Omental fat pad (tissue), 4 donors: ENCODE data around the gene U2AF1L4. TPM values are rescaled to one million over a fixed set of nuclear protein-coding genes. Genes with fewer than 3 reads are reported as not detected.

Experiments
- ATAC-seq: fragments of 150-250 bp; one replicate; pipeline ENCODE4 v1.9.1; 2016; ENCODE audit warnings: mild to moderate bottlenecking, moderate library complexity; ENCODE audit not compliant: low FRiP score
- DNase-seq: peaks from one replicate; pipeline ENCODE4 v3.0.0-alpha.2; 2019; ENCODE audit warnings: low spot score
- CTCF ChIP-seq, 3 donors: fragments of 450-650 bp; IDR thresholded peaks; one replicate each; pipeline ENCODE4 v1.5.1; 2016 to 2017; ENCODE audit warnings: antibody characterized with exemption in 3 of 3, mild to moderate bottlenecking in 3 of 3, moderate library complexity in 2 of 3
- total RNA-seq, 4 donors: library from RNA; depleted of rRNA; stranded (reverse); fragments of >200 nt; gene quantifications; one replicate each; pipeline ENCODE4 v1.1.0, GENCODE V29; 2016

U2AF1L4 gene
- total RNA-seq, 4 donors from 2014 or later, result 18.4 to 23.8 (median 22.9) TPM

- no peak for DNase-seq
- no peak for ATAC-seq
- no peak for TF ChIP-seq CTCF (IDR thresholded peaks at IDR 0.05)
These were observed 45.0 kb upstream of the U2AF1L4 start for GRCh38 chr19:35789978-35790944.

DNA sequence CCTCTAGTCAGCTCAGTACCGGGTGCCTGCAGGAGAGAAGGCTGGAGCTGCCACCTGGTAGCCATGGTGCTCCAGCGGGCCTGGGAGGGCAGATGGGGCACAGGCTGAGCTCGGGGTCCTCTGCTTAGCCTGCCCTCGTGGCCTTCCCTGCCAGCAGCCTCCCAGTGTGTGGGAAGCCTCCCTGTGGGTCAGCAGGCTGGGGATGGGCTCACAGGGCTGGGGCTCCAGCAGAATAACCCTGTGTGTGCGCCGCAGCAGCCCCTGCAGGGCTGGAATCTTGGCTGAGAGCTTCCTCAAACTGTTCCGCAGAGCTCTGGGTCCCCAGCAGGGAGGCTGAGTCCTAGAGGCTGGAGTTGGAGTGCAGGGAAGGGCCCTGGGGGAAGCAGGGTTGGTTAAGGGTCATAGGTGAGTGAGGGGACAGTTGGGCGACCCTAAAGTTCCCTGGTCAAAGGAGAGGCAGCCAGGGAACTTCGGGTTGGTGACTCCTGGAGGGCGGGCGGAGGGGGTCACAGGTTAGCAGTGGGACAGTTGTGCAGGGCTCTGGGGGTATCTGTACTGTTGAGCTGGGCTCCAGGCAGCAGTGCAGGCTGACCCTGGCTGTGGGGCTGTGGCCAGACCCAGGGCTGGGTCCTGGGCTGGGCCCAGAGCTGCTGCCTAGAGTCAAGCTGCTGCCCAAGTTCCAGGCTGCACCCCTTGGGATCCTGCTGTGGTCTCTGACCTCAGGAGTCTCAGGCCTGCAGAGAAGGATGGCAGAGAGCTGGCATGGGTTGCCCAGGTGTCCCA lies 44.2 kb upstream of the U2AF1L4 start:
- DNase-seq (no peak), ATAC-seq (no peak)
- no peak for TF ChIP-seq CTCF (IDR thresholded peaks at IDR 0.05)

- DNase-seq (no peak), ATAC-seq (no peak)
- TF ChIP-seq CTCF (IDR thresholded peaks at IDR 0.05), result no peak
These were observed 43.2 kb upstream of the U2AF1L4 start for GRCh38 chr19:35788205-35788960.

DNA sequence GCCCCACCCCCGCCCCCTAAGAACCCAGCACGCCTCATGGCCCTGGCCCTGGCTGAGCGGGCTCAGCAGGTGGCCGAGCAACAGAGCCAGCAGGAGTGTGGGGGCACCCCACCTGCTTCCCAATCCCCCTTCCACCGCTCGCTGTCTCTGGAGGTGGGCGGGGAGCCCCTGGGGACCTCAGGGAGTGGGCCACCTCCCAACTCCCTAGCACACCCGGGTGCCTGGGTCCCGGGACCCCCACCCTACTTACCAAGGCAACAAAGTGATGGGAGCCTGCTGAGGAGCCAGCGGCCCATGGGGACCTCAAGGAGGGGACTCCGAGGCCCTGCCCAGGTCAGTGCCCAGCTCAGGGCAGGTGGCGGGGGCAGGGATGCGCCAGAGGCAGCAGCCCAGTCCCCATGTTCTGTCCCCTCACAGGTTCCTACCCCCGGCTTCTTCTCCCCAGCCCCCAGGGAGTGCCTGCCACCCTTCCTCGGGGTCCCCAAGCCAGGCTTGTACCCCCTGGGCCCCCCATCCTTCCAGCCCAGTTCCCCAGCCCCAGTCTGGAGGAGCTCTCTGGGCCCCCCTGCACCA lies 42.1 kb upstream of the U2AF1L4 start:
- ATAC-seq (no peak), DNase-seq (no peak)
- TF ChIP-seq CTCF (IDR thresholded peaks at IDR 0.05), result no peak

- DNase-seq, result no peak
- ATAC-seq, result no peak
- no peak for TF ChIP-seq CTCF (IDR thresholded peaks at IDR 0.05)
These were observed 41.3 kb upstream of the U2AF1L4 start for GRCh38 chr19:35786299-35787160.

DNA sequence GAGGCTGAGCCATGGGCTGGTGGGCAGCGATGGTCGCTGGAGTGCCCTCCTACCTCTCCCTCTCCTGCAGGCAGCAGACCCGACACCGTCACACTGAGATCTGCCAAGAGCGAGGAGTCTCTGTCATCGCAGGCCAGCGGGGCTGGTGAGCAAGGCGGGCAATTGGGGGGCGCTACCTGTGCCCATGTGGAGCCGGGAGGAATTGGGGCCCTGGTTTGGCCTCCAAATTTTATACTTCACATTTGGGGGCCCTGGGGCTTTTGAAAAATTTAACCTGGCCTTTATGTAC lies 40.1 kb upstream of the U2AF1L4 start:
- no peak for TF ChIP-seq CTCF (IDR thresholded peaks at IDR 0.05)
- DNase-seq, result no peak
- ATAC-seq, result no peak
